LoVo (cell line): ENCODE measurements around the gene SRRM3.
"Not testable (repeated sequence)": the region's sequence is repeated elsewhere in the genome, so short reads cannot be mapped to it uniquely, and the experiment has no call there.

Experiments
- DNase-seq: peaks from one replicate; pipeline ENCODE4 v3.0.0-alpha.2; 2016; ENCODE audit warnings: low spot score

SRRM3 gene

GRCh38 chr7:76201732-76202665, at the start of gene SRRM3:
Gene SRRM3, plus strand, starts transcription at chr7:76201896. Its CDS starts 33,171 bp downstream, at chr7:76235067.
- DNase-seq, result peak; percentile 91

GRCh38 chr7:76151932-76152331, 49.8 kb upstream of the SRRM3 start:
- DNase-seq, result no peak

- not testable (repeated sequence) for DNase-seq
These were observed 48.0 kb upstream of the SRRM3 start for GRCh38 chr7:76153571-76154230.

GRCh38 chr7:76155938-76156337, 45.8 kb upstream of the SRRM3 start:
- DNase-seq, result no peak

- DNase-seq, result not testable (repeated sequence)
These were observed 44.6 kb upstream of the SRRM3 start for GRCh38 chr7:76156992-76157685.

- not testable (repeated sequence) for DNase-seq
These were observed 43.3 kb upstream of the SRRM3 start for GRCh38 chr7:76158416-76158815.

GRCh38 chr7:76162416-76163170, 39.1 kb upstream of the SRRM3 start:
- not testable (repeated sequence) for DNase-seq

- not testable (repeated sequence) for DNase-seq
These were observed 37.9 kb upstream of the SRRM3 start for GRCh38 chr7:76163812-76164211.

GRCh38 chr7:76165106-76165972, 36.4 kb upstream of the SRRM3 start:
- DNase-seq, result no peak

- no peak for DNase-seq
These were observed 35.7 kb upstream of the SRRM3 start for GRCh38 chr7:76165973-76166403.

GRCh38 chr7:76166404-76167255, 35.1 kb upstream of the SRRM3 start:
- DNase-seq, result peak; percentile 100

- no peak for DNase-seq
These were observed 28.0 kb upstream of the SRRM3 start for GRCh38 chr7:76173566-76174205.

GRCh38 chr7:76176951-76177350, 24.7 kb upstream of the SRRM3 start:
- DNase-seq, result not testable (repeated sequence)

GRCh38 chr7:76179686-76180085, 22.0 kb upstream of the SRRM3 start:
- DNase-seq, result no peak

GRCh38 chr7:76182225-76182960, 19.3 kb upstream of the SRRM3 start:
- DNase-seq, result no peak

GRCh38 chr7:76185187-76185896, 16.4 kb upstream of the SRRM3 start:
- no peak for DNase-seq

GRCh38 chr7:76187272-76187671, 14.4 kb upstream of the SRRM3 start:
- DNase-seq, result no peak

GRCh38 chr7:76189276-76189675, 12.4 kb upstream of the SRRM3 start:
- no peak for DNase-seq
